ENCODE results near the gene SPOCK3.

Gene SPOCK3

GRCh38 chr4:167168611-167169010 lies 65.7 kb downstream of the SPOCK3 start:
- H3K36me3 Mint-ChIP-seq (ENCODE audit: low read depth): no peaks in the 10 kb centered on the region
- H3K27ac Mint-ChIP-seq: no peak overlapping the region
- no peak for TF ChIP-seq CTCF (IDR thresholded peaks at IDR 0.05)
- DNase-seq: no peak
- H3K27me3 Mint-ChIP-seq (ENCODE audit: low read depth, poor library complexity): no peaks in the 10 kb centered on the region
- H3K4me1 Mint-ChIP-seq: no peaks in the 10 kb centered on the region
- no peaks in the 10 kb centered on the region for H3K9me3 Mint-ChIP-seq
- H3K4me3 Mint-ChIP-seq: no peak overlapping the region

GRCh38 chr4:167150587-167150986 lies 83.7 kb downstream of the SPOCK3 start:
- H3K36me3 Mint-ChIP-seq (ENCODE audit: low read depth): no peaks in the 10 kb centered on the region
- TF ChIP-seq CTCF (IDR thresholded peaks at IDR 0.05): no peak
- H3K27ac Mint-ChIP-seq: no peak overlapping the region
- no peak for DNase-seq
- H3K4me3 Mint-ChIP-seq: no peak overlapping the region
- no peaks in the 10 kb centered on the region for H3K27me3 Mint-ChIP-seq (ENCODE audit: low read depth, poor library complexity)
- no peaks in the 10 kb centered on the region for H3K4me1 Mint-ChIP-seq
- H3K9me3 Mint-ChIP-seq: no peaks in the 10 kb centered on the region

GRCh38 chr4:167144605-167145004 lies 89.7 kb downstream of the SPOCK3 start:
- Mint-ChIP-seq H3K36me3 (ENCODE audit: low read depth) (no peaks in the 10 kb centered on the region), H3K27ac (no peak overlapping the region), H3K4me1 (peaks cover 6% of the 10 kb centered on the region), H3K4me3 (no peak overlapping the region), H3K27me3 (ENCODE audit: low read depth, poor library complexity) (no peaks in the 10 kb centered on the region), H3K9me3 (no peaks in the 10 kb centered on the region)
- no peak for TF ChIP-seq CTCF (IDR thresholded peaks at IDR 0.05)
- DNase-seq: no peak

GRCh38 chr4:167143018-167143417 lies 91.3 kb downstream of the SPOCK3 start:
- Mint-ChIP-seq H3K9me3 (no peaks in the 10 kb centered on the region), H3K27me3 (ENCODE audit: low read depth, poor library complexity) (no peaks in the 10 kb centered on the region), H3K27ac (no peak overlapping the region), H3K4me3 (no peak overlapping the region), H3K36me3 (ENCODE audit: low read depth) (no peaks in the 10 kb centered on the region), H3K4me1 (peaks cover 6% of the 10 kb centered on the region)
- no peak for DNase-seq
- TF ChIP-seq CTCF (IDR thresholded peaks at IDR 0.05): no peak

- Mint-ChIP-seq H3K4me1 (no peaks in the 10 kb centered on the region), H3K36me3 (ENCODE audit: low read depth) (no peaks in the 10 kb centered on the region), H3K9me3 (no peaks in the 10 kb centered on the region), H3K27me3 (ENCODE audit: low read depth, poor library complexity) (no peaks in the 10 kb centered on the region), H3K27ac (no peak overlapping the region), H3K4me3 (no peak overlapping the region)
- no peak for TF ChIP-seq CTCF (IDR thresholded peaks at IDR 0.05)
- no peak for DNase-seq
Observed at GRCh38 chr4:167136270-167136669, 98.0 kb downstream of the SPOCK3 start.

GRCh38 chr4:167129146-167129545 lies 105.1 kb downstream of the SPOCK3 start:
- Mint-ChIP-seq H3K4me1 (no peaks in the 10 kb centered on the region), H3K27me3 (ENCODE audit: low read depth, poor library complexity) (no peaks in the 10 kb centered on the region), H3K9me3 (no peaks in the 10 kb centered on the region), H3K36me3 (ENCODE audit: low read depth) (no peaks in the 10 kb centered on the region), H3K4me3 (no peak overlapping the region), H3K27ac (no peak overlapping the region)
- DNase-seq: no peak
- TF ChIP-seq CTCF (IDR thresholded peaks at IDR 0.05): no peak
